Retinal pigment epithelial cell (primary cell): Measurements from ENCODE around the gene PTPN3.

Source experiments
- DNase-seq: peaks from one replicate; pipeline ENCODE4 v3.0.0-alpha.2; 2010; ENCODE audit warnings: low read depth
- H3K4me3 ChIP-seq: 2 replicates; pipeline ENCODE4 v1.5.1; 2011; ENCODE audit warnings: mild to moderate bottlenecking, low read length, control low read depth, moderate library complexity
- CTCF ChIP-seq: conservative IDR thresholded peaks from 2 replicates; pipeline ENCODE4 v1.5.1; 2011; ENCODE audit warnings: low read depth, low read length, control low read depth, inconsistent platforms

The PTPN3 gene

GRCh38 chr9:109417585-109418544 is 80.2 kb downstream of the PTPN3 start:
- no peak for DNase-seq
- H3K4me3 ChIP-seq, result no peak overlapping the region
- TF ChIP-seq CTCF, result no peak

GRCh38 chr9:109417054-109417453 is 81.1 kb downstream of the PTPN3 start:
- H3K4me3 ChIP-seq, result no peak overlapping the region
- DNase-seq, result no peak
- no peak for TF ChIP-seq CTCF

GRCh38 chr9:109416135-109416706 is 81.9 kb downstream of the PTPN3 start:
- H3K4me3 ChIP-seq, result no peak overlapping the region
- no peak for TF ChIP-seq CTCF
- no peak for DNase-seq

GRCh38 chr9:109414125-109414785 is 83.9 kb downstream of the PTPN3 start:
- no peak for TF ChIP-seq CTCF
- DNase-seq, result no peak
- no peak overlapping the region for H3K4me3 ChIP-seq

GRCh38 chr9:109411798-109412352 is 86.2 kb downstream of the PTPN3 start:
- H3K4me3 ChIP-seq, result no peak overlapping the region
- TF ChIP-seq CTCF, result peak; percentile 91
- no peak for DNase-seq

GRCh38 chr9:109411069-109411761 is 86.9 kb downstream of the PTPN3 start:
- DNase-seq, result no peak
- no peak overlapping the region for H3K4me3 ChIP-seq
- no peak for TF ChIP-seq CTCF
